C4-2B (cell line): Measurements from ENCODE around the gene PLEK2.

Experiments used
- CTCF ChIP-seq: fragments of 450-650 bp; conservative IDR thresholded peaks from 2 replicates; pipeline ENCODE4 v1.5.1; 2017; ENCODE audit warnings: mild to moderate bottlenecking
- ZFX ChIP-seq: fragments of 450-650 bp; IDR thresholded peaks from 2 replicates; pipeline ENCODE4 v1.6.1; 2017

DNA sequence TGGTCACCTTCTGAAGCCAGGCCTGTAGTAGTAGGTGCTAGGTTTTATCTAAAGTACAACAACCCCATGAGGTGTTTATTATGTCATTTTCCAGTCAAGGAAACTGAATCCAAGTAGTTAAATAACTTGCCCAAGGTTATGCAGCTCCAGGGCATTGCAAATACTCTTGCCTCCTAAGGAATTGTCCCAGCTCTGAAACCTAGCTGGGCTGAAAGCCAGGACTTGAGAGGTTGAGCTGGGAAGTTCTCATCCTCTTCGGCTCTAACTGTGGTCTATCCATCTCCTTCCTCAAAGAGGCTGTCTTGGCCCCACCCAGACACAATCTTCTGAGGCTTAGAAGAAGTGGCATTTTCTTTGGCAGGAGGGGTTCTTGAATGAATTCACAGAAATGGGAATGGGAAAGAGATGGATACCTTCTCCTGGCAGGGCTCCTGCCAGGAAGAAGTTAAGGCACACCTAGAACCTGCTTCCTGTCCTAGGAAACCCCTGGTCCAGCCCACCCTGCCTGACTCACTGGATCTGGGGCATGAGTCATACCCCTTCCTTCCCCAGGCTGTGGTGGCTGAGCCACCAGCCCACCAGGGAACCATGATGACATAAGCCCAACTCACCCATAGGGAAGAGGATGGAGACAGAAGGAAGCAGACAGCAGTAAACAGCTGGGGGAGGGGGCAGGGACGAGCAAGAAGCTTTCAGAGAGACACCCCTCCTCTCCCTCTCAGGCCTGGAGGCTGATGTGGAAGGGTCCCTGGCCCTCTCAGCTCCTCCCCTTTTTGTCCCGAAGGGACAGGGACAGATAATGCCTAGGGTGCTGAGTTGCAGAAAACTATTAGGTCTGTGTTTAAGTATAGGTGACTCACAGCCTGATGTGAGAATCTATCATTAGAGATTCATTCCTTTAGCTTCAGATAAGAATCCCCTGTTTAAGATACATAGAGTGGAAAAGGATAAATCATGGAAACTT, 2.1 kb upstream of the PLEK2 start:
- TF ChIP-seq CTCF (no peak), ZFX (no peak)
